Measurements from ENCODE around the gene ARHGAP23.

DNA sequence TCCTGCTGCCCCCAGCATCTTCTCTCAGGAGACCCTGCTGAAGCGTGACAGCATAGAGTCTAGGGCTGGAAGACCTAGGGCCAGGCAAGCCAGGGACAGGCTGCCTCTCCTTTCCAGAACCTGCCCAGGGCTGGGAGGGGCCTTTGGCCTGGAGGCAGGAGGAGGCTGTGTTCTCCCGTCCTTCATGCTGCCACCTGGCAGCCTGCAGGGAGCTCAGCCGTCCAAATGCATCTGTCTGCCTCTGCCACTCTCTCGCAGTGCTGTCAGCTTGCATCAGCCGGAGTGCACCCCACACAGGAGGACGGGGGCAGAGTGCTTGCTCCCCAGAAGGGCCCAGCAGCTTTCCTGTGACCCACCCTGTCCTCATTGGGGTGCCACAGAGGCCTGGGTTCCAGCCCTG, 31.3 kb downstream of the ARHGAP23 start:
- no peak for TF ChIP-seq TAF1 (IDR thresholded peaks at IDR 0.05; ENCODE audit: low read depth)
- no peak for TF ChIP-seq RAD21 (IDR thresholded peaks at IDR 0.05; ENCODE audit: low read depth)
- TF ChIP-seq NFIC (IDR thresholded peaks at IDR 0.05): no peak
